ENCODE data around the gene MCC.

MCC gene

DNA sequence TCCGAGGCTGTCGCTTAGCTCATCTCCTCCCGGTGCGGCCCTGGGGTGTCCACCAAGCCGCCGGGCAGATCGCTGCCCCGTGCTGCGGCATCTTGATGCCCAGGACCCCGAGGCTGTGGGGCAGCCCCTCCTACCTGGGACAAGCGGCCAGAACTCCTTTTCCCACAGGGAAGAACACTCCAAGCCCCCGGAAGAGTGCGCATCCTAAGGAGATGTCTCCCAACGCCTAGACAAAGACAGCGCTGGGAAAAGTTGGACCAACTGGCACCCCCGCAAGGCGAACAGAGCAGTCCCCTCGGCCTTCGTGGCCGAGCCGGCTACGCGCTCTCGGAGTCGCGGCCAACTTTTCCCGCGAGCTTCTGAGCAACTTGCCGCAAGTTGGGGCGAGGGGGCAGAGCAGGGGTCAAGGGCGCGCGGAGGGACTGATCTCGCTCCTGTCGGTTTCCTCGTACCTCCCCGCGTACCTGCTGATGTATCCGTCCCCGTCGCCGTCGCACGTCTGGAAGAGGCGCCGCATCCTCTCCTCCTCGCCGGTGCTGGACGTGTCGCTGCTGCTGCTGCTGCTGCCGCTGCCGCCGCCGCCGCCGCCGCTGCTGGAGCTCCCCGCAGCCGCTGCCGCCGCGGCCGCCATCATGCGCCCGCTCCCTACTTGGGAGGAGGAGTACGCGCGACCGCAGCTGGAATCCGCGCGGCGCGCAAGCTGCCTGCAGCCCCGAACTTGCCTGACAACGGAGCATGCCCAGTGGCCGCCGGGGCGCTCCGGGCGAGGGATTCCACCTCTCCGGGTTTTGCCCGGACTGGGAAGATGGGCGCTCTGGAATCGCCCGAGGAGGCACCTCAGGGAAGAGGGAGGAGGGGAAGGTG, at the start of gene MCC:
Gene MCC (minus strand): TSS at position 673 of the 864 bp plus-strand sequence.
- DNase-seq (ENCODE audit: low spot score), result peak; percentile 94

DNA sequence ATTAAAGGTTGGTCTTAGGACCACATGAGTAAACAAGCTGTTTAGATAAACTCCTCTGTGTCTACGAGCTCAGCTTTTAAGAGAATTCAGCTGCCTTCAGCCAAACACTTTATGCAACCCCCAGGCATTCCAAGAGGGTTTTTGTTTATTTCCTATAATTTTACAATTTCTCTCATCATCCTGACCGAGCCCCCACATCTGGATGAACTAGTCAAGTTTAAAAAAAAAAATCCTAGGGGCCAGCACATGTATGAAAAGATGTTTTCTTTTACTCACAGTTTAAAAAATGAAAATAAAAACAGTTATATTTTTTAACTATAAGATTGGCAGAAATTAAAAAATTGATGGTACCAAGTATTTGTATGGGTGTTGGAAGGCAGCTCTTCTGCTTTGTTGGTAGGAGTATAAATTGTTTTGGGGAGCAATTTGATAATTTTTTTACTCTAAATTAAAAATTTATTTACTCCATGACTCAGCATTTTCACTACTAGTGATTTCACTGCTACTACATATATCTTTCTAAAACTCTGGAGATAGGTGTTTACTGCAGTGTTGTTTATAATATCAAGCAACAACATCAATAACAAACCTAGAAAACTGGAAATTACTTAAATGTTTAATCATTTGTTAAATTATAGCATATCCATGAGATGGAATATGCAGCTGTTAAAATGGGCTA, 43.4 kb upstream of the MCC start:
- DNase-seq (ENCODE audit: low spot score), result no peak

DNA sequence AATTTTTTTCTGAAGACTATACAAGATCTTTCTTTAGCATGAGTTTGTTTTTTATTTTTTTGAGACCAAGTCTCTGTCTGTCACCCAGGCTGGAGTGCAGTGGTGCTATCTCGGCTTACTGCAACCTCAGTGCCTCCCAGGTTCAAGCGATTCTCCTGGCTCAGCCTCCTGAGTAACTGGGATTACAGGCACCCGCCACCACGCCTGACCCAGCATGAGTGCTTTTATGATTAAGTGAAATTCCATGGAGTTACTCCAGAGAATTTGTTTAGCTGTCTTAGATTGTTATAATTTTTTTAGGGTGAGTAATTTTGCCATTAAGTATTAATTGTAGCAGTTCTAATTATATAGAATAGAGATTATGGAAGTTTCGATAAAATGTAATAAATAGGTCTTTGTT, 39.5 kb upstream of the MCC start:
- no peak for DNase-seq (ENCODE audit: low spot score)

DNA sequence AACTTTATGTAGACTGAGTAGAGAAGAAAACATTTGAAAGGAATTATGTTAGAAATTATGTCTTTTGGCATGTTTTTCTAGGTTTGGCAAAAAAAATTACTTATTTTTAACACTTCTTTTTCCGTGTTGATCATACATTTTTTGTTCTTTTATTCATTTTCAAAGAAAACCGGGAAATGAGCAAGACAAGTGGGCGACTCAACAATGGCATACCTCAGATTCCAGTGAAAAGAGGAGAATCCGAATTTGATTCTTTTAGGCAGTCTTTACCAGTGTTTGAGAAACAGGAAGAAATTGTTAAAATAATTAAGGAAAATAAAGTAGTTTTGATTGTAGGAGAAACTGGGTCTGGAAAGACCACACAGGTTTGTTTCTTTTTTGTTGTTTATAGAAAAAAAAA, 38.2 kb upstream of the MCC start:
- DNase-seq (ENCODE audit: low spot score), result no peak

DNA sequence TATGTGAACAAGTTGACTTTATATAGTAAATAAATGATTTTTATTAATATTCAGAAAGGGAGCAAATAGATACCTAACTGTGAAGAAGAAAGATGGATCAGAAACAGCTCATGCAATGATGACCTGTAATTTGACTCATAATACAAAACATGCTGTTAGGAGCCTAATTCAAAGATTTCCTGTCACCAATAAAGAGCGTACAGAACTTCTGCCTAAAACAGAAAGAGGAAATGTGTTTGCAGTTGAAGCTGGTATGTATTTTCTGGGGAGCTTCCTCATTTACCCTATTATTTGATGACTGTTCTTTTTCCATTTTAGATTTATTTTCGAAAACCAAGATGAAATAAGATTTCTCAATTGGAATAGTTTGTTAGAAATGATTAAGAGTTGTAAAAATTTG, 36.7 kb upstream of the MCC start:
- DNase-seq (ENCODE audit: low spot score), result no peak

DNA sequence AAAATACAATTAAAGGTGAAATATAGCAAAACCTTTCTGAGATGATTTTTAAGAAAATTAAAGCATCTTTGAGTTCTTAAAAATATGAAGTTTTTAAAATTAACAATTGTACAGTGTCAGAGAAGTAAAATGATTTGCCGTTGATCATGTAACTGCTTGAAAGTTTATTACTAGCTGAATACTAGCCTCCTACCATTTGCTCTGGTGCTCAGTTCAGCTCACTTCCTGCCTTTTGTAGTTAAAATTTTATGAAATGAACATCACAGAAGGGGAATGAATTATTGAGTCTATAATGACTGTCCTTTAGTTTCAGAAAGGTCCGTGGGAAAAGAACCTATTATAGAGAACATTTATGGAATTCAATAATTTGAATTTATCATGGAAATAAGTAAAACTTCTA, 34.9 kb upstream of the MCC start:
- DNase-seq (ENCODE audit: low spot score), result no peak

DNA sequence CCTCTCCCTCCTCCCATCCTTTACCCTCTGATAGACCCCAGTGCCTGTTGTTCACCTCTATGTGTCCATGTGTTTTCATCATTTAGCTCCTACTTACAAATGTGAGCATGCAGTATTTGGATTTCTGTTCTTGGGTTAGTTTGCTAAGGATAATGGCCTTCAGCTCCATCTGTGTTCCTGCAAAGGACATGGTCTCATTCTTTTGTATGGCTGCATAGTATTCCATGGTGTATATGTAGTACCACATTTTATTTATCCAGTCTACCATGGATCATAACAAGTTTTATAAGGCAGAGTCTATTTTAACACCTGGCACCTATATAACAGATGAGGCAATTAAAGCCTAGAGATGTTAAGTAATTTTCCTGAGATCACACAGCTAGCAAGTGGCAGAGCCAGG, 32.6 kb upstream of the MCC start:
- no peak for DNase-seq (ENCODE audit: low spot score)

DNA sequence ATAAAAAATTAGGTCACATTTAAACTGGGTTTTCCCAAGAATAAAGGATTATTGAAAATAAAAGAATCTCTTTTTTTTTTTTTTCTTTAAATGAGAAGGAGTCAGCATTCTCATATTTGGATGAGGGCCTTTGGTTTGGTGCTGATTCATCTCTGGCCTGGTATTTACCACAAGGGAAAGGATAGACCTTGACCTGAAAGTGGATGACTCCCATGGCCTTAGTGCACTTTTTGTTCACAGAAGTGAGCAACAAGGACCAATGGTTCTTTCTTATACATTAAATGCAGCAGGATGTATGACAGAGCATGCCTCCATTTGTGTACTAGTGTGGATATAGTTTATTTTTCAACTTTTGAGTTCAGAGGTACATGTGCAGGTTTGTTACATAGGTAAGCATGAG, 32.2 kb upstream of the MCC start:
- DNase-seq (ENCODE audit: low spot score), result no peak

DNA sequence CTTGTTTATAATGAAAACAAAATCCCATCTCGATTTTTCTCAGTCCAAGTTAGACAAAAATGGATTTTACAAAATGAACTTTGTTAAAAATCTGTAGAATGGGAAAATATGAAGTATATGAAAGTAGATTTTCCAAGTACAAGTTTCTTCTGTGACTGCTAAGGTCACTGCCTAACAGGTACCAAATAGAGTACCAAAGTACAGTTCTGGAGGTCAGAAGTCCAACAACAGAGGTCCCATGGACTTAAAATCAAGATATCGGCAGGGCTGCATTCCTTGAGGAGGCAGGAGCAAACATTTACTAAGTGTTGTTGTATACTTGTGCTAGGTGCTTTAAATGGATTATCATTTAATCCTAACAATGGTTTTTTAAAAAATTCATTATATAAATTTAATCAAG, 31.2 kb upstream of the MCC start:
- DNase-seq (ENCODE audit: low spot score), result no peak

DNA sequence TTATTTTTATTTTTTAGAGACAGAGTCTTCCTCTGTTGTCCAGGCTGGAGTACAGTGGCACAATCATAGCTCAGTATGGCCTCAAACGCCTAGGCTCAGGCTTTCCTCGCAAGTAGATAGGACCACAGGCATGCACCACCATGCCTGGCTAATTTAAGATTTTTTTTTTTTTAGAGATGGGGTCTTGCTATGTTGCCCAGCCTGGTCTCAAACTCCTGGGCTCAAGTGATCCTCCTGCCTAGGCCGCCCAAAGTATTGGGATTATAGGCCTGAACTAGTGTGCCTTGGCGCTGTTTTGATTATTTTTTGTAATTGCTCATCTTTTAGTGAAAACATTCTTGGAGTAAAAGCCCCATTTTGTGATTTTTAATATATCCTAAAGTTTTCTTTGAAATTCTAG, 30.6 kb upstream of the MCC start:
- DNase-seq (ENCODE audit: low spot score), result no peak

DNA sequence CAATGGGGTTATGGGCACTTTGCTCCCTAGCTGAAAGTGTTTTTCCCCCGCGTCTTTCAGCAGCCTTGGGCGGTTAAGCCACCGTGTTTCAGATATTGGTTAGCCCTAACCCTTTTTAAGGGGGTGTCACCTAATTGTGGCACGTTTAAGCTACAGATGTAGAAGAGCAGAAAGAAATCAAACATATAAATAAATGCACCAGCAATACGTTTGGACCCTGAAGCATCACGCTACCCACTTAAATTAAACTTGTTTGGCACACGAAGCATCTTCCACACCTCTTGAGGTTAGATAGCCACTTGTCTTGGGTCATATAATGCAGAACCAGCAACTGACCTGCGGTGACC, 26.0 kb upstream of the MCC start:
- DNase-seq (ENCODE audit: low spot score), result no peak

DNA sequence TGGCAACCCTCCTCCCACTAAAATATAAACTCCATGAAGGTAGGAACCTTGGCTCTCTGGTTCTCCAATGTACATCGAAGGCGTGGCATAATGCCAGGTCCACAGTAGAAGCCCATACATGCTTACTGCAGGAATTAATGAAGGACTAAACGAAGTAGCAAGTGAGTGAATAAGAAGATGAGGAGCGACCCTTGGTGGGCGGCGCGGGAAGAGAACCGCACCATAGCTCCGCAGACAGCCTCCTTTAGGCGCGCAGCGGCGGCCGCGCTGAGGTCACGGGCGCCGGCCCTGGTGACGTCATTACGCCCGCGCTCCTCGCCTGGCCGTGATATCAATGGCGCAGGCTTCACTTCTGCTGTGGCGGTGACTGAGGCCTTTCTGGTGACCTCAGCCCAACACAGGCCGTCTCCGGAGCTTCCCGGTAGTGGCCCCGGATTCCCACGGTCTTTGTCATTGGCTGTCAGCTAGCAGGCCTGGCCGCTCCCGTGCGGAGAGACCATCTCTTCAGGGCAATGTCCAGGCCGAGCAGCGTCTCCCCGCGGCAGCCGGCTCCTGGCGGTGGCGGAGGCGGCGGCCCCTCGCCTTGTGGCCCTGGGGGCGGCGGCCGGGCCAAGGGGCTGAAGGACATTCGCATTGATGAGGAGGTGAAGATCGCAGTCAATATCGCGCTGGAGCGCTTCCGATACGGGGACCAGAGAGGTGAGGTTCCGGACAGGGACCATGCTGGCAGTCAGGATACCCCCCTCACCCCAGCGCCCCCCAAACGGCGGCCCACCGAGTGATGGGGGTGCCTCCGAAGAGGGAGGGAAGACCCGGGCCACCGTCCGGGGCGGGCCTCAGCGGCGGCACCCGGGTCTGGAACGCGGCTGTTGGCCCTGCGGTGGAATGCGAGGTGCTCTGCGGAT, 25.4 kb upstream of the MCC start, which contains the start of gene YTHDC2:
Gene YTHDC2 (plus strand): TSS at position 311 of the 905 bp plus-strand sequence. CDS start 202 bp downstream, at position 513.
- peak; percentile 86 for DNase-seq (ENCODE audit: low spot score)

DNA sequence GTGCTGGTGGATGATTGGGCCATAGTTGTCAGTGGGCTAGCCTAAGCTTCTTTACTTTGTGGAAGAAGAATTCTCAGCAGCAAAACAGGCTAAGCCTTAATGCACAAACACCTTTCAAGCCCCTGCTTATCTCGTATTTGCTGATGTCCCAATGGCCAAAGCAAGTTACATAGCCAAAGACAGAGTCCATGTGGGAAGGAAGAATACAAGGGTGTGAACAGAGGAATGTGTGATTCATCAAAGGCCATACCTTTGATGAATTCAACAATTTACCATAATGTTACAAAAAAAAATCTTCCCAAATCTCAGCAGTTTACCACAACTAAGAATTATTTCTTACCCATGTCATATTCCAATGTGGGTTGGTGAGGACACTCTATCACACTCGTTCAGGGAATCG, 24.1 kb upstream of the MCC start:
- DNase-seq (ENCODE audit: low spot score), result no peak

DNA sequence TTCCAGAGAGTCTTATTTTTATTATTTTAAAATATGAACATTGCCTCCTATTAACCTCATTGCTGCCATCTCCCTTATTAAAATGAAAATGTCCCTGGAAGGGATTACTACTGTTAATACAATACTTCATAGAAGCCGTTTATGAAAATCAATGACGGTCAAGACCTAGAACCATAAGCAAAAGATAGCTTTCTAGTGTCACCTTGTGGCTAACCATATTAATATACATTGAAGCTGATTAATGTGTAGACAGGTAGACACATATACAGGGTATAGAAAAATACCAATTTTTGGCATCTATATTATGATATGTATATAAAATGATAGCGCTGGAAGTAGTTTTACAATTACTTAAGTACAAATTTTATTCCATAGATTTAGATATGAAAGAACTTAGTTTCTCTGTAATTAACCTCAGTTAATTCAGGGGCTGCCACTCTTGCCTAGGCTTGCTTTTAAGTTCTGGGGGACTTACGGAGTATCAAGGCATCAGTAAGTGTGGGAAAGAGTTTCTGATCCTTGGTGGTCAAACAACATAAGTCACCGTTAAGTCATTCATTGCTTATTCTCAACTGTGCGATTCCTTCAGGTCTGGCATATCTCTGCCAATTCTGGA, 22.7 kb upstream of the MCC start:
- DNase-seq (ENCODE audit: low spot score), result no peak

DNA sequence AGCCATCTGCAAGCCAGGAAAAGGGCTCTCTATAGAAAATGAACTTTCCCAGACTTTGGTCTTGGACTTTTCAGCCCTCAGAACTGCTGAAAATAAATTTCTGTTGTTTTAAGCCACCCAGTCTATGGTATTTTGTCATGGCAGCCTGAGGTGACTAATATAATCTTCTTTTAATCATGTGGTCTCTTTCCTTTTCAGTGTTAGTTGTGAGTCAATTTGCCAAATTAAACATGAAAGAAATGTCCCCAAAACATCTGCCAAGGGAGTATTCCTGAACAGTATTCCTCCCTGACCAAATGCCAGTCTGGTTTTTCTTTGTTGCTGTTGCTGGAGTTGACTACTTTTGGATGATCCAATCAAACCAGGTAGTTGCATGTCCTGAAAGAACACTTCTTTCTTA, 20.5 kb upstream of the MCC start:
- no peak for DNase-seq (ENCODE audit: low spot score)

DNA sequence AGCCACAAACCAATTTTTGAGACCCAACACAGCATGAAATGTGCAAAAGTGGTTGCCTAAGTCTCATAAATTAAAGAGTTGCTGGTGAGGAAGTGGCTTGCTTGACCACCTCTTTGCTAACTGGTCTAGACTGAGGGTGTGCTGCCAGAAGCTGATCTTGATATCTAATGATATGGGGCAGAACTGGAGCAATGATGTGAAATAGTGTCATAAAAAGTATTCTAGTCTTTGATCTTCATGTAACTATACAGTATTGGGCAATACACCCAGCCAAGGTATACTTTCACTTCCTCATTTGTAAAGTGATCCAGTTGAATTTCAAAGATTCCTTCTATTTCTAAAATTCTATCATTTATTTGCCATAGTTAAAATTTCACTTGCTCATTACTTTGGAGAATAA, 19.3 kb upstream of the MCC start:
- DNase-seq (ENCODE audit: low spot score), result no peak

DNA sequence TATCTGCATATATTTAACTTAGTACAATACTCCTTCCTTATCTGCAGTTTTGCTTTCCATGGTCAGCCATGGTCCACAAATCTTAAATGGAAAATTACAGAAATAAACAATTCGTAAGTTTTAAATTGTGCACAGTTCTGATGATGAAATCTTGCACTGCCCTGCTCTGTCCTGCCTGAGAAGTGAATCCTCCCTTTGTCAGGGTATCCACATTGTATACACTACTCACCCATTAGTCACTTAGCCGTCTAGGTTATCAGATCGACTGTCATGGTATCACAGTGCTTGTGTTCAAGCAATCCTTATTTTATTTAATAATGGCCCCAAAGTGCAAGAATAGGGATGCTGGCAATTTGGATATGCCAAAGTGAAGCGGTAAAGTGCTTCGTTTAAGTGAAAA, 16.9 kb upstream of the MCC start:
- no peak for DNase-seq (ENCODE audit: low spot score)

DNA sequence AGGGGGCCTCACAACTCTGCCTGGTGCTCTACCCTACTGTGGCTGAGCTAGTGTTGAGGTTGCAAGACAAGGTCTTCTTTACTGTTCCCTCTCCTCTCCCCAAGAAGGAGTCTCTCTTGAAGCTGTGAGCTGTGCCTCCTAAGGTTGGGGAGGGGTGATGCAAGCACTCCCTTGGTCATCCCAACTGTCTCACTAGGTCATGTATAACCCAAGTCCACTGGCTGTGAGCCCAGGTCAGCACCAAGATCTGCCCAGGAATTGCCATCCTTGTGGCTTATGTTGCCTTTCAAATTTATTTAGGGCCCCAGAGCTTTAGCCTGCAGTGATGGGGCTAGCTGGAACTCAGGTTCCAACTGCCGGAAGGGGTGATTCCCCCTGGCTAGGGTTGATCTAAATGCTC, 14.9 kb upstream of the MCC start:
- DNase-seq (ENCODE audit: low spot score), result no peak

DNA sequence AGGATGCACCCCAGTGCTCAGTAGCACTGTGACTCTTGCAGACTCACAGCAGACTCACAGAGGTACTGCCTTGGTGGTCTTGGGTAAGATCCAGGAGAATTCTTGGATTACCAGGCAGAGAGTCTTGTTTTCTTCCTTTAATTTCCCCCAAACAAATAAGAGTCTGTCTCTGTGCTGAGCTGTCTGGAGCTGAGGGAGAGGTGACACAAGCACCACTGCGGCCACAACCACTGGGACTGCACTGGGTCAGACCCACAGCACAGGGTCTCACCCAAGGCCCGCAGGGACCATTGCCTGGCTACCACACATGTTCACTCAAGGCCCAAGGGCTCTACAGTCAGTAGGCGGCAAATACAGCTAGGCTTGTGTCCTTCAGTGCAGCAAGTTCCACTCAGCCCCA, 13.8 kb upstream of the MCC start:
- no peak for DNase-seq (ENCODE audit: low spot score)

DNA sequence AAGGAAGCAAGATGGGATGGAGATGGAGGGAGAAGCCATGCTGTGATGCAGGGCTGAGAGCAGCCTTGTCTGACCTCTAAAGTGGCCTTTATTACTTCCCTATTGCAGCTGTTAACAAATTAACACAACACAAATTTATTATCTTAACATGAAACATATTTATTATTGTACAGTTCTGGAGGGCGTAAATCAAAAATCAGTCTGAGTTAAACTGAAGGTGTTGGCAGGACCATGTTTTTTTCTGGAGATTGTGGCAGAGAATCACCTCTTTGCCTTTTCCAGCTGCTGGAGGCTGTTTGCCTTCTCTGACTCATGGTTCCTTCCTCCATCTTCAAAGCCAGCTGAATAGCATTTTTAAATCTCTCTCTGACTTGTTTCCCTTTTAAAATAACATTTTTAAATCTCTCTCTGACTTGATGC, 7.2 kb upstream of the MCC start:
- DNase-seq (ENCODE audit: low spot score), result no peak

DNA sequence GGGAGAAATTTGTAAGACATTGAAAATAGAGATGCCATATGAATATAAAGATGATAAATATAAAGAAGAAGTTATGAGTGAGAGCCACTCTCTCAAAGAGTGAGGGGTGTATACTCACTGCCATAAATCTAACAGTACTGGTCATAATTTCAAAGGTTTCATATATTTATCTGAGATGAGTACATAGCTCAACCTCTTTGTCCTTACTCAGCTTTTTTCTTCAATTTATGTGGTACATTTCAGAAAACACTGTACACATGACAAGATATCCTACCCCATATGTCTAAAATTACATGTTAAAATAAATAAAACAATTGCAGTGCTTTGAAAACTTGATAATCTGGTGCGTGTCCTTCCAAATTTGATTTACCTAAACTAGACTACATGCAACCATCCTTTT, 5.2 kb upstream of the MCC start:
- no peak for DNase-seq (ENCODE audit: low spot score)

DNA sequence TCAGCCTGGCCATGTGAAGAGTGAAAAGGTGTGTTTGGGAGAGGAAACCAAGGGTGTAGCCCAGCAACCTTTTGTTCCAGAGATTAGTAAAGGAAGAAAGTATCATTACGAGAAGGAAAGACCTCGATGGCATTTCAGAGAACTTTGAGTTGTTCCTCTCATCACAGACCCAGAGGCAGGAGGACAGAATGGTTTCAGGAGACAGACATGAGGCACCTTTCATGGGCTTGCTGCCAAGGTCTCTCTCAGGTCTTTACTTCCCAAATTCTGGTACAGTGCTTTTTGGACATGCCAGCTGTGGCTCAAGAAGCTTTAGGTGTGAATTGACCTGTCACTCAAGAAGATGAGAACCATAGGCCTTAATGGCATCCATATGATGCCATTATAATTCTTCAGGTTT, 2.8 kb upstream of the MCC start:
- no peak for DNase-seq (ENCODE audit: low spot score)

All from iPS-NIHi11 (cell line).